HCT116 (cell line): ENCODE data around the gene TRAPPC12. TPM values are rescaled to one million over a fixed set of nuclear protein-coding genes. Genes with fewer than 3 reads are reported as not detected.

Source experiments
- ATAC-seq: fragments of 200-7000 bp; cut with Tn5 transposase; 2 replicates; pipeline ENCODE4 v1.9.1; 2020; ENCODE audit warnings: mild to moderate bottlenecking, moderate library complexity
- BruUV-seq: library from RNA; stranded (reverse); fragments of 400-500 nt; replicated peaks from 2 replicates; lab custom pipeline; 2021; lab: Mats Ljungman, UMichigan
- CTCF ChIA-PET: fragments of 300-600 bp; sonication (Branson Sonifier 250); formaldehyde crosslinking; loops from one replicate; lab custom pipeline; 2021; ENCODE audit warnings: antibody characterized with exemption; lab: Charles Lee
- POLR2A ChIA-PET: fragments of 300-600, 350-600 bp; sonication (Branson Sonifier 250); formaldehyde crosslinking; loops from one replicate; lab custom pipeline; 2021; ENCODE audit warnings: antibody characterized with exemption; lab: Charles Lee
- RAD21 ChIA-PET, 2 experiments: fragments of 300-600 bp; sonication (Branson Sonifier 250); formaldehyde crosslinking; loops; one replicate each; lab custom pipeline; 2023; ENCODE audit warnings: low total read pairs in 2 of 2; ENCODE audit not compliant: uncharacterized antibody in 2 of 2, unreplicated experiment in 2 of 2, low non-redundant PET in 1 of 2; lab: Charles Lee
- DNase-seq: peaks from one replicate; pipeline ENCODE4 v3.0.0-alpha.2; 2010; ENCODE audit warnings: low read depth, low spot score
- H2AFZ ChIP-seq: fragments of 200-600 bp; shearing (Covaris generic), sonication (generic); 2 replicates; pipeline ENCODE4 v1.6.1; 2017; ENCODE audit warnings: low read depth, mixed run types, mixed read lengths, antibody characterized with exemption, low read length; ENCODE audit not compliant: poor library complexity, severe bottlenecking
- H3K27ac ChIP-seq: 2 replicates; pipeline ENCODE4 v1.5.1; 2012; ENCODE audit warnings: low read depth, low read length
- H3K27me3 ChIP-seq: fragments of 200-600 bp; sonication (generic); 2 replicates; pipeline ENCODE4 v1.6.1; 2016; ENCODE audit warnings: mixed run types, low read length, mixed read lengths; ENCODE audit not compliant: insufficient read depth
- H3K36me3 ChIP-seq, 2 experiments: fragments of 200-500 bp in 1 of 2; fragments of 200-600 bp in 1 of 2; sonication (Bioruptor generic) in 1 of 2; sonication (generic) in 1 of 2; 2 replicates each; pipeline versions ENCODE4 v1.5.1 to v1.6.1; 2014 to 2016; ENCODE audit warnings: low read length in 2 of 2, inconsistent platforms in 1 of 2, mixed read lengths in 1 of 2, mixed run types in 1 of 2; ENCODE audit not compliant: insufficient read depth in 2 of 2, control insufficient read depth in 1 of 2
- H3K4me1 ChIP-seq, 2 experiments: fragments of 200-600 bp in 1 of 2; sonication (generic) in 1 of 2; 2 replicates each; pipeline versions ENCODE4 v1.5.1 to v1.6.1; 2012 to 2017; ENCODE audit warnings: low read length in 2 of 2, inconsistent platforms in 1 of 2, mild to moderate bottlenecking in 1 of 2, mixed read lengths in 1 of 2, mixed run types in 1 of 2, moderate library complexity in 1 of 2; ENCODE audit not compliant: insufficient read depth in 2 of 2, control insufficient read depth in 1 of 2
- H3K4me2 ChIP-seq: fragments of 200-600 bp; sonication (generic); 2 replicates; pipeline ENCODE4 v1.6.1; 2017; ENCODE audit warnings: mixed run types, low read length, mixed read lengths
- H3K4me3 ChIP-seq, 2 experiments: fragments of 200-600 bp in 1 of 2; sonication (generic) in 1 of 2; replicated peaks in 1 of 2; 2 replicates each; pipeline ENCODE4 v1.5.1; 2011 to 2016; ENCODE audit warnings: low read length in 2 of 2, control low read depth in 1 of 2, low read depth in 1 of 2, mild to moderate bottlenecking in 1 of 2, mixed read lengths in 1 of 2, mixed run types in 1 of 2
- H3K79me2 ChIP-seq: fragments of 200-600 bp; sonication (generic); 2 replicates; pipeline ENCODE4 v1.6.1; 2017; ENCODE audit warnings: mild to moderate bottlenecking, mixed run types, low read length, moderate library complexity, mixed read lengths; ENCODE audit not compliant: insufficient read depth
- H3K9ac ChIP-seq: fragments of 200-600 bp; sonication (generic); 2 replicates; pipeline ENCODE4 v1.6.1; 2016; ENCODE audit warnings: low read length, mixed read lengths
- H3K9me2 ChIP-seq: fragments of 200-600 bp; sonication (generic), shearing (Covaris generic); 2 replicates; pipeline ENCODE4 v1.6.1; 2017; ENCODE audit warnings: mixed run types, mild to moderate bottlenecking, moderate library complexity; ENCODE audit not compliant: insufficient read depth
- H3K9me3 ChIP-seq, 2 experiments: fragments of 200-500 bp in 1 of 2; fragments of 200-600 bp in 1 of 2; sonication (Bioruptor generic) in 1 of 2; sonication (generic) in 1 of 2; 2 replicates each; pipeline ENCODE4 v1.6.1; 2014 to 2017; ENCODE audit warnings: low read length in 2 of 2, mixed read lengths in 2 of 2, inconsistent platforms in 1 of 2, low read depth in 1 of 2, mild to moderate bottlenecking in 1 of 2, mixed run types in 1 of 2, moderate library complexity in 1 of 2; ENCODE audit not compliant: control insufficient read depth in 1 of 2, insufficient read depth in 1 of 2
- H4K20me1 ChIP-seq: fragments of 200-600 bp; sonication (generic), shearing (Covaris generic); 2 replicates; pipeline ENCODE4 v1.6.1; 2017; ENCODE audit warnings: mixed run types, mild to moderate bottlenecking, moderate library complexity; ENCODE audit not compliant: insufficient read depth
- ATF3 ChIP-seq: IDR thresholded peaks from 2 replicates; pipeline ENCODE4 v1.6.1; 2012
- CBX3 ChIP-seq: IDR thresholded peaks from 2 replicates; pipeline ENCODE4 v1.6.1; 2012; ENCODE audit warnings: low read depth
- CEBPB ChIP-seq: IDR thresholded peaks from 2 replicates; pipeline ENCODE4 v1.6.1; 2012; ENCODE audit warnings: low read depth
- EGR1 ChIP-seq: IDR thresholded peaks from 2 replicates; pipeline ENCODE4 v1.6.1; 2012; ENCODE audit warnings: low read depth
- EZH2 ChIP-seq: fragments of 200-600 bp; sonication (generic); IDR thresholded peaks from 2 replicates; pipeline ENCODE4 v1.6.1; 2017; ENCODE audit warnings: antibody characterized with exemption, mixed run types
- JUND ChIP-seq: IDR thresholded peaks from 2 replicates; pipeline ENCODE4 v1.6.1; 2012
- MAX ChIP-seq: IDR thresholded peaks from 2 replicates; pipeline ENCODE4 v1.6.1; 2012
- POLR2AphosphoS5 ChIP-seq: IDR thresholded peaks from 2 replicates; pipeline ENCODE4 v1.6.1; 2011; ENCODE audit warnings: mild to moderate bottlenecking, low read depth, low read length, moderate library complexity
- RAD21 ChIP-seq: IDR thresholded peaks from 2 replicates; pipeline ENCODE4 v1.6.1; 2012; ENCODE audit warnings: low read depth, mild to moderate bottlenecking
- REST ChIP-seq: IDR thresholded peaks from 2 replicates; pipeline ENCODE4 v1.6.1; 2012; ENCODE audit warnings: low read depth
- SIN3A ChIP-seq: IDR thresholded peaks from 2 replicates; pipeline ENCODE4 v1.6.1; 2012; ENCODE audit warnings: low read depth
- SP1 ChIP-seq: IDR thresholded peaks from 2 replicates; pipeline ENCODE4 v1.6.1; 2012; ENCODE audit warnings: low read depth
- YY1 ChIP-seq: IDR thresholded peaks from 2 replicates; pipeline ENCODE4 v1.6.1; 2011; ENCODE audit warnings: low read length, low read depth, moderate library complexity, mild to moderate bottlenecking; ENCODE audit not compliant: insufficient replicate concordance; ENCODE audit errors: extremely low read depth
- ZNF274 ChIP-seq: fragments of 200-500 bp; sonication (Bioruptor generic); IDR thresholded peaks from 2 replicates; pipeline ENCODE4 v1.6.1; 2014; ENCODE audit warnings: mild to moderate bottlenecking, low read depth, low read length, inconsistent platforms
- intact Hi-C: fragments of 100-400 bp; cut with micrococcal nuclease; formaldehyde crosslinking; loops from 2 replicates; pipeline ENCODE4 v1.10.0; 2022
- total RNA-seq: library from RNA; stranded (reverse); gene quantifications from one replicate; pipeline ENCODE4 v1.2.1, GENCODE V29; 2021; ENCODE audit not compliant: unreplicated experiment

Gene TRAPPC12
- total RNA-seq, 1 experiment from 2014 or later = 47.4 TPM

GRCh38 chr2:3399829-3400228 is 20.3 kb downstream of the TRAPPC12 start:
- no TSS peak for BruUV-seq
- H3K79me2 ChIP-seq = peaks cover 19% of the 10 kb centered on the region
- H4K20me1 ChIP-seq = no peaks in the 10 kb centered on the region
- H3K4me1 ChIP-seq = no peaks in the 10 kb centered on the region
- H3K27me3 ChIP-seq = no peaks in the 10 kb centered on the region
- TF ChIP-seq REST (no peak), POLR2AphosphoS5 (no peak), MAX (no peak), CBX3 (no peak), SIN3A (no peak), RAD21 (no peak), YY1 (no peak), CEBPB (no peak), EGR1 (no peak), SP1 (no peak), ATF3 (no peak), ZNF274 (no peak), JUND (no peak), EZH2 (no peak)
- TF ChIP-seq, all 23 proteins: peak for 0
- H3K4me3 ChIP-seq = no peak overlapping the region
- H3K4me2 ChIP-seq = no peak overlapping the region
- peaks cover 5 to 14% of the 10 kb centered on the region in 2 experiments; a peak in 3 of 4 replicates for H3K36me3 ChIP-seq
- peaks cover 0 to 18% of the 10 kb centered on the region in 2 experiments; a peak in 3 of 4 replicates for H3K9me3 ChIP-seq
- no peak for ATAC-seq
- DNase-seq = no peak
- H2AFZ ChIP-seq = no peak overlapping the region
- no peak overlapping the region for H3K9ac ChIP-seq
- H3K27ac ChIP-seq = no peak overlapping the region
- no peaks in the 10 kb centered on the region for H3K9me2 ChIP-seq
- intact Hi-C loops = no loop called here
- RAD21 ChIA-PET = no interaction called here
- POLR2A ChIA-PET = no interaction called here
- CTCF ChIA-PET = no interaction called here
